ENCODE results near the gene FAM89A.

GRCh38 chr1:231059566-231060193, 19.6 kb upstream of the FAM89A start:
- TF ChIP-seq, protein P1, sequence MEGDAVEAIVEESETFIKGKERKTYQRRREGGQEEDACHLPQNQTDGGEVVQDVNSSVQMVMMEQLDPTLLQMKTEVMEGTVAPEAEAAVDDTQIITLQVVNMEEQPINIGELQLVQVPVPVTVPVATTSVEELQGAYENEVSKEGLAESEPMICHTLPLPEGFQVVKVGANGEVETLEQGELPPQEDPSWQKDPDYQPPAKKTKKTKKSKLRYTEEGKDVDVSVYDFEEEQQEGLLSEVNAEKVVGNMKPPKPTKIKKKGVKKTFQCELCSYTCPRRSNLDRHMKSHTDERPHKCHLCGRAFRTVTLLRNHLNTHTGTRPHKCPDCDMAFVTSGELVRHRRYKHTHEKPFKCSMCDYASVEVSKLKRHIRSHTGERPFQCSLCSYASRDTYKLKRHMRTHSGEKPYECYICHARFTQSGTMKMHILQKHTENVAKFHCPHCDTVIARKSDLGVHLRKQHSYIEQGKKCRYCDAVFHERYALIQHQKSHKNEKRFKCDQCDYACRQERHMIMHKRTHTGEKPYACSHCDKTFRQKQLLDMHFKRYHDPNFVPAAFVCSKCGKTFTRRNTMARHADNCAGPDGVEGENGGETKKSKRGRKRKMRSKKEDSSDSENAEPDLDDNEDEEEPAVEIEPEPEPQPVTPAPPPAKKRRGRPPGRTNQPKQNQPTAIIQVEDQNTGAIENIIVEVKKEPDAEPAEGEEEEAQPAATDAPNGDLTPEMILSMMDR (IDR thresholded peaks at IDR 0.05; ENCODE audit: low read depth, low read length, poor library complexity, severe bottlenecking): no peak
- no peak for TF ChIP-seq EZH2phosphoT487 (IDR thresholded peaks at IDR 0.05; ENCODE audit: borderline replicate concordance, low read length)

Data from DOHH2 (cell line).